ENCODE measurements around the gene PLD6.

- no peak for TF ChIP-seq CTCF (IDR thresholded peaks at IDR 0.05)
- no peak for TF ChIP-seq EZH2 (IDR thresholded peaks at IDR 0.05; ENCODE audit: borderline replicate concordance, insufficient read depth, low read depth, low read length, poor library complexity, severe bottlenecking)
Observed at GRCh38 chr17:17196776-17197175, 9.4 kb downstream of the PLD6 start.
